Hematopoietic multipotent progenitor cell treated with erythropoietin and hydrocortisone succinate and interleukin-3 and kit ligand, for 4 days (in vitro differentiated cells): ENCODE data around the gene UNC5C.

Source experiments
- DNase-seq: peaks from one replicate; pipeline ENCODE4 v3.0.0-alpha.2; 2015

UNC5C gene

GRCh38 chr4:95317085-95317793, 231.5 kb downstream of the UNC5C start:
- no peak for DNase-seq

GRCh38 chr4:95314573-95314972, 234.2 kb downstream of the UNC5C start:
- no peak for DNase-seq

GRCh38 chr4:95304898-95305297, 243.9 kb downstream of the UNC5C start:
- DNase-seq = no peak

GRCh38 chr4:95300304-95300703, 248.5 kb downstream of the UNC5C start:
- no peak for DNase-seq

DNA sequence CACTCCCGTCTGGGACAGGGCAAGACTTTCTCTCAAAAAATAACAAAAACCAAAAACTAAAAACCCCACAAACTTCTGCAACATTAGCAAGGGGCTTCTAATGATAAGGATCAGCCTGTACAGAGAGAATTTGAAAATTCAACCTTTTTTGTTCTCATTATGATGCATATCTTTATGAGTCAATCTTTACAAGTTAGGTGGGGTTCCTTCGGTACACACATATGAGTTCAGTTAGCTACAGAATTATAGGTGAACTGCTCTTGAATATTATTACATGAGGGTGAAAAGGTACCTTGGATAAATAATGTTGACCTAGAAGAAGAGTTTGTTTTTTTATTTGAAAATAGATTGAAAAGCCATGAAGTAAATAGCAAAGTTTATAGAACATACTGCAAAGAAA, 252.7 kb downstream of the UNC5C start:
- no peak for DNase-seq

DNA sequence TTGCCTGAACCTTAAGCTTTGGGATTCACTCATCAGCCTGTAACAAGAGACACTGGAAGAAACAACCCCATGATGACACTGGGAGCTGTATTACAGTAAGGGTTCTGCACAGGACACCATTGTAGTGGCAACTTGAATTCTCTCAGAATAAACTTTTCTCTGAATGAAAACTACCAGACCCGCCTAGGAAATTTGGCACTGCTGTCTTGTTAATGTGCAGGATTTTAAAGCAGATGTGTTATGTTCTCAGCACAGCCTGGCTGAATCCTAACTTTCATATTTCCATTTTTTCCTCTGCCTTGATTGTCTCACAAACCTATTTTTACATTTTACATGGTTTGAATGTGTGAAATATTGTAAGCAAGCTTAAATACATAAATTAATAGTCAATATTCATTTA, 253.6 kb downstream of the UNC5C start:
- no peak for DNase-seq

GRCh38 chr4:95294321-95294720, 254.5 kb downstream of the UNC5C start:
- DNase-seq = no peak

DNA sequence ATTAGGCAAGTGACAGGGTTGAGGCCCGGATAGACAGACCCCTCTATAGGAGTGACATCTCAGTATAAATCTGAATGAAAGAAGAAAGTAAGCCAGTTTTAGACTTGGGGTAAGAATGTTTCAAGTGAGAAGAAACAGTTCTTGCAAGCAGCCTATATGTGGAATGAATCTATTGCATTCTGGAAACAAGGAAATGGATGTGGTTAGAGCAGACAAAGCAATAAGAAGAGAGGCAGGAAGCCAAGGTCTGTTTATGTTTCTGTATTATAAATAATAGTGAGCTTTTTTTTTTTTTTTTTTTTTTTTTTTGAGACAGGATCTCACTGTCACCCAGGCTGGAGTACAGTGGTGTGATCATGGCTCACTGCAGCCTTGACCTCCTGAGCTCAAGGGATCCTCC, 255.8 kb downstream of the UNC5C start:
- DNase-seq = peak; percentile 13

GRCh38 chr4:95290702-95291101, 258.1 kb downstream of the UNC5C start:
- DNase-seq = peak; percentile 22

GRCh38 chr4:95289028-95289634, 259.6 kb downstream of the UNC5C start:
- DNase-seq = peak; percentile 10

GRCh38 chr4:95288552-95288951, 260.2 kb downstream of the UNC5C start:
- DNase-seq = no peak

DNA sequence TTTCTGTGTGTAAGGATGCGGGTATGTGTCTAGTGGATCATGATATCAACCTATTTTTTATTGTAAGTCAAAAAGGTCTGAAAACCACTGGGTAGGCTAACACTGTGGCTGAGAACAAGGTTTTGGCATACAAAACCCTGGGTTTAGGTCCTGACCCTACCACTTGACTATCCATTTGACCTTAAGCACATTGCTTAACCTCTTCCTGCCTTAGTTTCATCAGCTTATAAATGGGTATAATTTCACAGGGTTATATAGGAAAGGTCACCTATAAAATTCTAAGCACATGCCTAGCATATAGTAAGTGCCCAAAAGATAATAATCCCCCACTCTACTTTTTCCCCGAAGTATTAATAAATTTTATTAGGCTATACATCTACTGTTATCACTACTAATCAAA, 263.0 kb downstream of the UNC5C start:
- DNase-seq = no peak

GRCh38 chr4:95284655-95285054, 264.1 kb downstream of the UNC5C start:
- DNase-seq = no peak

- no peak for DNase-seq
These were observed 265.5 kb downstream of the UNC5C start for GRCh38 chr4:95283320-95283719.

GRCh38 chr4:95272797-95273196, 276.0 kb downstream of the UNC5C start:
- no peak for DNase-seq

- DNase-seq = no peak
These were observed 276.7 kb downstream of the UNC5C start for GRCh38 chr4:95272036-95272435.

DNA sequence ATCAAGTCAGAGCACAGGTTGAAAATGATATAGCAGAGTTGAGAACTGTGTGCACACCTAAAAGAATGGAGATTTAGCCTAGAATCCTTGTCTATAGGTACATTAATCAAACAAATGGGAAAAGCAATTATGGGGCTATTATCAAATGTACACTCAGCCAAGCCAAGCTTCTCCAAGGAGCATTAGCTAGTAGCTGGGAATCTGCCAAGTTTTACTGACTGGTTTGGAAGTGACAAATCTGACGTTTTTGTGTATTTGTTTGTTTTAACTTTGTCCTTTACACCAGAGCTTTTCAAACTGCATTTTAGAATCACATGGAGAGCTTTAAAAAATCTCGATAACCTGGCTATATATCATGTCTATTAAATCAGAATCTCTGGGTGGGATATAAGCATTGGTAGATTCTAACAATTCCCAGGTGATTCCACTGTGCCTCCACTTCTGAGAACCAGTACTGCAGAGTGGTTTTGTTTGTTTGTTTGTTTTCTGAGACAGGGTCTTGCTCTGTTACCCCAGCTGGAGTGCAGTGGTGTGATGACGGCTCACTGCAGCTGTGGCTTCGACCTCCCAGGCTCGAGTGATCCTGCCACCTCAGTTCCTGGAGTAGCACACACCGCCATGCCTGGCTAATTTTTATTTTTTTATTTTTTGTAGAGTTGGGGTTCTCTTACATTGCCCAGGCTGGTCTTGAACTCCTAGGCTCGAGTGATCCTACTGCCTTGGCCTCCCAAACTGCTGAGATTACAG, 279.8 kb downstream of the UNC5C start:
- DNase-seq = no peak

- DNase-seq = no peak
These were observed 281.7 kb downstream of the UNC5C start for GRCh38 chr4:95267081-95267480.

- DNase-seq = no peak
These were observed 282.7 kb downstream of the UNC5C start for GRCh38 chr4:95265814-95266740.

DNA sequence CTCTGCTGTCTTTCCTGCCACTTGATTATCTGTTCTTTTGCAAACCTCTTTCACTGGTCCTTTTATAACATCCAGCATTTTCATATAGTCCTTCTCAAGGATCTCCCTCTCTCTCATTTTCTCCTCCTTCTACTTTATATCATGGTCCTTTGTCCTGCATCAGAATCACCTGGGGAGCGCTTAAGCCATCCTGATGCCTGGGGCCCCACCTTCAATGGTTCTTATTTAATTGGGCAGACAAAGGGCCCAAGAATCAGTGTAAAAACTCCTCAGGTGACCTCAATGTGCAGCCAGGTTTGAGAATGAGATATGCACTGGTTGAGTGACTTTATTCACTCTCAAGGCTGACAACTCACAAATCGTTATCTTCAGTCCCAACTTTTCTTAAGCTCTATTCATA, 283.9 kb downstream of the UNC5C start:
- no peak for DNase-seq

- no peak for DNase-seq
These were observed 284.8 kb downstream of the UNC5C start for GRCh38 chr4:95263960-95264359.

GRCh38 chr4:95263391-95263790, 285.4 kb downstream of the UNC5C start:
- no peak for DNase-seq
